HFFc6 (cell line): ENCODE data around the gene MUC5B. TPM values are rescaled to one million over a fixed set of nuclear protein-coding genes. Genes with fewer than 3 reads are reported as not detected.
"Not testable (repeated sequence)": the region's sequence is repeated elsewhere in the genome, so short reads cannot be mapped to it uniquely, and the experiment has no call there.

ENCODE experiments used
- DNase-seq: peaks from one replicate; pipeline ENCODE4 v3.0.0-alpha.2; 2018
- H3K27ac Mint-ChIP-seq: 2 replicates; pipeline ENCODE4 v1.8.0; 2020; ENCODE audit warnings: mild to moderate bottlenecking, mixed read lengths
- H3K27me3 Mint-ChIP-seq: 2 replicates; pipeline ENCODE4 v1.8.0; 2021; ENCODE audit warnings: mild to moderate bottlenecking, moderate library complexity, mixed read lengths; ENCODE audit not compliant: insufficient read depth
- H3K36me3 Mint-ChIP-seq: 2 replicates; pipeline ENCODE4 v1.8.0; 2021; ENCODE audit warnings: low read depth, mixed read lengths
- H3K4me1 Mint-ChIP-seq: 2 replicates; pipeline ENCODE4 v1.8.0; 2020; ENCODE audit warnings: low read depth, mixed read lengths
- H3K4me3 Mint-ChIP-seq: 2 replicates; pipeline ENCODE4 v1.8.0; 2020; ENCODE audit warnings: mild to moderate bottlenecking, moderate library complexity, mixed read lengths
- H3K9me3 Mint-ChIP-seq: 2 replicates; pipeline ENCODE4 v1.8.0; 2020; ENCODE audit warnings: mild to moderate bottlenecking, mixed read lengths
- CTCF ChIP-seq: fragments of 200-600 bp; sonication (generic); IDR thresholded peaks from 2 replicates; pipeline ENCODE4 v1.5.0; 2021; ENCODE audit warnings: antibody characterized with exemption, mild to moderate bottlenecking
- total RNA-seq, 6 experiments: library from RNA; stranded (reverse); fragmentation: NEBNext Ultra II Directional; extraction: Animal tissue kit (Norgen Biotek cat#: 25700); gene quantifications; 2 replicates in 1 of 6; 3 replicates in 5 of 6; pipeline ENCODE4 v1.2.3, GENCODE V29; 2021

MUC5B gene
- total RNA-seq, 6 experiments from 2014 or later = not detected

GRCh38 chr11:1263010-1263409 lies 40.1 kb downstream of the MUC5B start:
- no peak for DNase-seq
- peak overlapping the region; percentile 38; the same call in 1 of the 2 replicates for H3K27ac Mint-ChIP-seq
- peak overlapping the region; percentile 77; the same call in 1 of the 2 replicates for H3K4me3 Mint-ChIP-seq
- H3K36me3 Mint-ChIP-seq = peaks cover 5% of the 10 kb centered on the region
- no peak for TF ChIP-seq CTCF
- H3K9me3 Mint-ChIP-seq = no peaks in the 10 kb centered on the region; the same call in 1 of the 2 replicates
- H3K4me1 Mint-ChIP-seq = peaks cover 15% of the 10 kb centered on the region
- no peaks in the 10 kb centered on the region; the same call in 1 of the 2 replicates for H3K27me3 Mint-ChIP-seq

- H3K4me1 Mint-ChIP-seq = peaks cover 15% of the 10 kb centered on the region
- not testable (repeated sequence) for H3K4me3 Mint-ChIP-seq, H3K36me3 Mint-ChIP-seq, H3K9me3 Mint-ChIP-seq, H3K27me3 Mint-ChIP-seq
- peak; percentile 86 for DNase-seq
- peak overlapping the region; percentile 60 for H3K27ac Mint-ChIP-seq
- TF ChIP-seq CTCF = peak; percentile 75
These were observed 41.6 kb downstream of the MUC5B start for GRCh38 chr11:1264444-1264843.

- peaks cover 15% of the 10 kb centered on the region for H3K4me1 Mint-ChIP-seq
- not testable (repeated sequence) for DNase-seq, H3K9me3 Mint-ChIP-seq, H3K27ac Mint-ChIP-seq, H3K27me3 Mint-ChIP-seq, H3K4me3 Mint-ChIP-seq, H3K36me3 Mint-ChIP-seq
These were observed 42.6 kb downstream of the MUC5B start for GRCh38 chr11:1265480-1265879.

- H3K36me3 Mint-ChIP-seq, H3K9me3 Mint-ChIP-seq, H3K27me3 Mint-ChIP-seq, H3K4me3 Mint-ChIP-seq, H3K27ac Mint-ChIP-seq, DNase-seq: not testable (repeated sequence)
- peaks cover 15% of the 10 kb centered on the region for H3K4me1 Mint-ChIP-seq
These were observed 44.1 kb downstream of the MUC5B start for GRCh38 chr11:1266976-1267375.

- Mint-ChIP-seq H3K4me3 (no peak overlapping the region), H3K4me1 (peaks cover 15% of the 10 kb centered on the region), H3K27ac (no peak overlapping the region), H3K27me3 (no peaks in the 10 kb centered on the region; the same call in 1 of the 2 replicates), H3K9me3 (no peaks in the 10 kb centered on the region), H3K36me3 (peaks cover 5% of the 10 kb centered on the region)
- TF ChIP-seq CTCF = no peak
- DNase-seq = no peak
These were observed 44.7 kb downstream of the MUC5B start for GRCh38 chr11:1267441-1268100.

- no peak for DNase-seq
- no peaks in the 10 kb centered on the region for H3K27me3 Mint-ChIP-seq
- H3K4me1 Mint-ChIP-seq = peaks cover 6% of the 10 kb centered on the region; the same call in 1 of the 2 replicates
- no peaks in the 10 kb centered on the region; the same call in 1 of the 2 replicates for H3K36me3 Mint-ChIP-seq
- no peaks in the 10 kb centered on the region for H3K9me3 Mint-ChIP-seq
- no peak overlapping the region for H3K4me3 Mint-ChIP-seq
- TF ChIP-seq CTCF = no peak
- no peak overlapping the region for H3K27ac Mint-ChIP-seq
These were observed 47.1 kb downstream of the MUC5B start for GRCh38 chr11:1269957-1270356.
